Measurements from ENCODE around the gene REM2. TPM values are rescaled to one million over a fixed set of nuclear protein-coding genes. Genes with fewer than 3 reads are reported as not detected.

REM2 gene
- total RNA-seq, 1 experiment from 2014 or later = not detected

DNA sequence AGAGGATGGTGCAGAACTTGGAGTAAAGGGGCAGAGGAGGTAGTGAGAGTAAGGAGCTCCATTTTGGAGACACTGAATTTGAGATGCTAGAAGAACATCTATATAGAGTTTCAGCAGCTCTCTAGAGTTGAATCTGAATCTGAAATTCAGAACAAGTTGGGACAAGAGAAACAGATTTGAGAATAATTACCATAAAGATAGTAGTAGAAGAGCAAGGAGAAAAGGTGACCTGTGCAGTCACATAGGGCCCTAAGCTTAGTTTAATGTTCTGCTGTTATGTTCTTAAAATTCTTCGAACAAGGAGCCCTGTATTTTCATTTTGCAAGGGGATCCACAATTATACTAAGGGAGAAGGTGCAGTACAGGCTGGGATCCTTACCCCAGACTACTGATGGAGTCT, 7.4 kb downstream of the REM2 start:
- TF ChIP-seq EZH2 (IDR thresholded peaks at IDR 0.05; ENCODE audit: borderline replicate concordance, low read depth, low read length, poor library complexity, severe bottlenecking) = no peak
- TF ChIP-seq CTCF (conservative IDR thresholded peaks at IDR 0.05; ENCODE audit: low read depth, low read length) = no peak
- intact Hi-C loops (cut with micrococcal nuclease; ENCODE audit: unreplicated experiment) = no loop called here
- ChIA-PET POLR2A (ENCODE audit: low non-redundant PET) (no interaction called here), CTCF (interaction anchor here (0.7 kb wide), 1 partner anchor 12 kb away, joined by 4 read pairs; no protein-coding TSS in a partner anchor)
- Histone ChIP-seq H3K27ac (ENCODE audit: low read depth, low read length, poor library complexity, severe bottlenecking) (no peak overlapping the region), H3K4me1 (ENCODE audit: insufficient read depth, low read length, poor library complexity, severe bottlenecking) (no peaks in the 10 kb centered on the region), H3K9me3 (ENCODE audit: low read depth, low read length, poor library complexity, severe bottlenecking) (no peaks in the 10 kb centered on the region), H3K36me3 (ENCODE audit: insufficient read depth, low read length, poor library complexity, severe bottlenecking) (no peaks in the 10 kb centered on the region), H3K4me3 (ENCODE audit: low read depth, low read length, poor library complexity, severe bottlenecking) (no peak overlapping the region), H3K27me3 (replicated peaks; ENCODE audit: insufficient read depth, low read depth, low read length, poor library complexity) (no peaks in the 10 kb centered on the region)
- no TSS peak for BruUV-seq (replicated peaks)
- no peak for DNase-seq (ENCODE audit: low spot score)

GRCh38 chr14:22892488-22892887, 9.5 kb downstream of the REM2 start:
- TF ChIP-seq EZH2 (IDR thresholded peaks at IDR 0.05; ENCODE audit: borderline replicate concordance, low read depth, low read length, poor library complexity, severe bottlenecking) (no peak), CTCF (conservative IDR thresholded peaks at IDR 0.05; ENCODE audit: low read depth, low read length) (no peak)
- Histone ChIP-seq H3K9me3 (ENCODE audit: low read depth, low read length, poor library complexity, severe bottlenecking) (no peaks in the 10 kb centered on the region), H3K27ac (ENCODE audit: low read depth, low read length, poor library complexity, severe bottlenecking) (no peak overlapping the region), H3K4me3 (ENCODE audit: low read depth, low read length, poor library complexity, severe bottlenecking) (no peak overlapping the region), H3K4me1 (ENCODE audit: insufficient read depth, low read length, poor library complexity, severe bottlenecking) (no peaks in the 10 kb centered on the region), H3K27me3 (replicated peaks; ENCODE audit: insufficient read depth, low read depth, low read length, poor library complexity) (no peaks in the 10 kb centered on the region), H3K36me3 (ENCODE audit: insufficient read depth, low read length, poor library complexity, severe bottlenecking) (no peaks in the 10 kb centered on the region)
- intact Hi-C loops (cut with micrococcal nuclease; ENCODE audit: unreplicated experiment) = no loop called here
- CTCF ChIA-PET = no interaction called here
- POLR2A ChIA-PET (ENCODE audit: low non-redundant PET) = no interaction called here
- no peak for DNase-seq (ENCODE audit: low spot score)
- BruUV-seq (replicated peaks) = no TSS peak

DNA sequence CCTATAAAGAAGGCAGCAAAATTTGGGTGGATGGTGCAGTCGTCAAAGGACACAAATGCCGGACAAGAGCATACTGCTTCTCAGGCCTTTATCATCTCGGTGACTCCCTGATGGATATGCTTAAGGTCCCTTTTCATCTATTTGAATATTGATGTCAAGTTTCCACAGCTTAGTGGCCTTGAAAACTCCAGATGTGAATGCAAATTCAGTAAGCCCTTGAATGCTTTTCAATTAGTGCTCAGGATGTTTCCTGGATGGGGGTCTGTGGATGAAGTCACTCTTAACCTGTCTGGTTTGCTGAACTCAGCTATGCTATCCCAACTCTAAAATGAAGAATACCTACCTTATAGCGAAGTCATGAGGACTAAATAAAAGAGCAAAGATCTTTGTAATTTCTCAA, 10.7 kb downstream of the REM2 start:
- POLR2A ChIA-PET (ENCODE audit: low non-redundant PET) = interaction anchor here (0.6 kb wide), 1 partner anchor 20 kb away, joined by 3 read pairs; no protein-coding TSS in a partner anchor
- CTCF ChIA-PET = no interaction called here

More for the DNA sequence above, 10.7 kb downstream of the REM2 start:
- intact Hi-C loops (cut with micrococcal nuclease; ENCODE audit: unreplicated experiment) = no loop called here
- Histone ChIP-seq H3K36me3 (ENCODE audit: insufficient read depth, low read length, poor library complexity, severe bottlenecking) (no peaks in the 10 kb centered on the region), H3K27me3 (replicated peaks; ENCODE audit: insufficient read depth, low read depth, low read length, poor library complexity) (no peaks in the 10 kb centered on the region), H3K27ac (ENCODE audit: low read depth, low read length, poor library complexity, severe bottlenecking) (no peak overlapping the region), H3K4me3 (ENCODE audit: low read depth, low read length, poor library complexity, severe bottlenecking) (no peak overlapping the region), H3K4me1 (ENCODE audit: insufficient read depth, low read length, poor library complexity, severe bottlenecking) (no peaks in the 10 kb centered on the region), H3K9me3 (ENCODE audit: low read depth, low read length, poor library complexity, severe bottlenecking) (no peaks in the 10 kb centered on the region)
- no peak for TF ChIP-seq CTCF (conservative IDR thresholded peaks at IDR 0.05; ENCODE audit: low read depth, low read length)
- no peak for TF ChIP-seq EZH2 (IDR thresholded peaks at IDR 0.05; ENCODE audit: borderline replicate concordance, low read depth, low read length, poor library complexity, severe bottlenecking)
- no peak for DNase-seq (ENCODE audit: low spot score)
- no TSS peak for BruUV-seq (replicated peaks)
